Measurements from ENCODE around the gene DNAJC8.

Gene DNAJC8, protein sequence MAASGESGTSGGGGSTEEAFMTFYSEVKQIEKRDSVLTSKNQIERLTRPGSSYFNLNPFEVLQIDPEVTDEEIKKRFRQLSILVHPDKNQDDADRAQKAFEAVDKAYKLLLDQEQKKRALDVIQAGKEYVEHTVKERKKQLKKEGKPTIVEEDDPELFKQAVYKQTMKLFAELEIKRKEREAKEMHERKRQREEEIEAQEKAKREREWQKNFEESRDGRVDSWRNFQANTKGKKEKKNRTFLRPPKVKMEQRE

GRCh38 chr1:28232558-28233263 lies at the start of gene DNAJC8:
Gene DNAJC8 (minus strand): TSS chr1:28233029. CDS start chr1:28232998, 31 bp downstream.
- peaks cover 58% of the 10 kb centered on the region for H3K79me2 ChIP-seq (ENCODE audit: insufficient read depth, low read depth)
- peak within 1 kb of the TSS; percentile 85 for H3K9ac ChIP-seq
- H3K4me1 ChIP-seq (ENCODE audit: low read depth, poor library complexity, severe bottlenecking), result peaks cover 23% of the 10 kb centered on the region
- H3K27ac ChIP-seq, result peak within 1 kb of the TSS; percentile 47; the same call in 1 of the 2 replicates
- H2AFZ ChIP-seq (ENCODE audit: low read depth), result peak within 1 kb of the TSS; percentile 87
- peak within 1 kb of the TSS; percentile 78 for H3K4me3 ChIP-seq (IDR thresholded peaks at IDR 0.05; ENCODE audit: insufficient read depth, low read depth, low read length)
- H3K36me3 ChIP-seq (ENCODE audit: insufficient read depth), result peaks cover 8% of the 10 kb centered on the region; the same call in 1 of the 2 replicates
- H3K4me2 ChIP-seq, result peak within 1 kb of the TSS; percentile 98
- no peaks in the 10 kb centered on the region for H3K27me3 ChIP-seq (ENCODE audit: insufficient read depth, low read depth)
- H4K20me1 ChIP-seq (ENCODE audit: insufficient read depth), result no peaks in the 10 kb centered on the region
- TF ChIP-seq, protein P1, sequence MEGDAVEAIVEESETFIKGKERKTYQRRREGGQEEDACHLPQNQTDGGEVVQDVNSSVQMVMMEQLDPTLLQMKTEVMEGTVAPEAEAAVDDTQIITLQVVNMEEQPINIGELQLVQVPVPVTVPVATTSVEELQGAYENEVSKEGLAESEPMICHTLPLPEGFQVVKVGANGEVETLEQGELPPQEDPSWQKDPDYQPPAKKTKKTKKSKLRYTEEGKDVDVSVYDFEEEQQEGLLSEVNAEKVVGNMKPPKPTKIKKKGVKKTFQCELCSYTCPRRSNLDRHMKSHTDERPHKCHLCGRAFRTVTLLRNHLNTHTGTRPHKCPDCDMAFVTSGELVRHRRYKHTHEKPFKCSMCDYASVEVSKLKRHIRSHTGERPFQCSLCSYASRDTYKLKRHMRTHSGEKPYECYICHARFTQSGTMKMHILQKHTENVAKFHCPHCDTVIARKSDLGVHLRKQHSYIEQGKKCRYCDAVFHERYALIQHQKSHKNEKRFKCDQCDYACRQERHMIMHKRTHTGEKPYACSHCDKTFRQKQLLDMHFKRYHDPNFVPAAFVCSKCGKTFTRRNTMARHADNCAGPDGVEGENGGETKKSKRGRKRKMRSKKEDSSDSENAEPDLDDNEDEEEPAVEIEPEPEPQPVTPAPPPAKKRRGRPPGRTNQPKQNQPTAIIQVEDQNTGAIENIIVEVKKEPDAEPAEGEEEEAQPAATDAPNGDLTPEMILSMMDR (conservative IDR thresholded peaks at IDR 0.05; ENCODE audit: low read depth, low read length), result no peak

GRCh38 chr1:28281608-28282425 lies 49.0 kb upstream of the DNAJC8 start:
- Histone ChIP-seq H3K36me3 (ENCODE audit: insufficient read depth) (no peaks in the 10 kb centered on the region), H3K4me2 (no peak overlapping the region), H3K27me3 (ENCODE audit: insufficient read depth, low read depth) (no peaks in the 10 kb centered on the region), H4K20me1 (ENCODE audit: insufficient read depth) (no peaks in the 10 kb centered on the region), H3K4me1 (ENCODE audit: low read depth, poor library complexity, severe bottlenecking) (no peaks in the 10 kb centered on the region), H3K27ac (no peak overlapping the region), H3K4me3 (IDR thresholded peaks at IDR 0.05; ENCODE audit: insufficient read depth, low read depth, low read length) (no peak overlapping the region), H3K9ac (no peak overlapping the region), H3K79me2 (ENCODE audit: insufficient read depth, low read depth) (no peaks in the 10 kb centered on the region), H2AFZ (ENCODE audit: low read depth) (no peak overlapping the region)
- TF ChIP-seq, protein P1 (conservative IDR thresholded peaks at IDR 0.05; ENCODE audit: low read depth, low read length), result no peak

DNA sequence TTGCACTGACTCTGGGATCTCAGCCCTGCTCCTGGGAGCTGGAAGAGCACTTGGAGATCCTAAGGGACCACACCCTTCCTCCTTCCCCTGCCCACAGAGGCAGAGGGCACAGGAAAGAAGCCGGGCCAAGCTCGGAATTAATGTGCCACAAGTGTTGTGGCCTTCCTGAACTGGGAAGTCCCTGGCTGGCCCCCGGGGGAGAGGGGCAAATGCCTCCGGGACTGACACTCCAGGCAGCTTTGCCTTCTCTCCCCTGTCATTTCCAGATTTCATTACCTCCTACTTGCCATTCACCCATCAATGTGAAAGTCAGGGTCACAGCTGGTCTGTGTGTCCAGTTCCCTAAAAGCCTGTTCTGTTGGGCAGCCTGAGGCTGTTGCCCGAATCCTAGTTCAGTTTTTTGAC lies 48.1 kb upstream of the DNAJC8 start:
- no peaks in the 10 kb centered on the region for H3K36me3 ChIP-seq (ENCODE audit: insufficient read depth)
- TF ChIP-seq, protein P1 (conservative IDR thresholded peaks at IDR 0.05; ENCODE audit: low read depth, low read length), result no peak
- H4K20me1 ChIP-seq (ENCODE audit: insufficient read depth), result no peaks in the 10 kb centered on the region
- no peak overlapping the region for H3K4me3 ChIP-seq (IDR thresholded peaks at IDR 0.05; ENCODE audit: insufficient read depth, low read depth, low read length)
- no peak overlapping the region for H3K27ac ChIP-seq
- H3K4me1 ChIP-seq (ENCODE audit: low read depth, poor library complexity, severe bottlenecking), result no peaks in the 10 kb centered on the region
- no peaks in the 10 kb centered on the region for H3K27me3 ChIP-seq (ENCODE audit: insufficient read depth, low read depth)
- H3K4me2 ChIP-seq, result no peak overlapping the region
- H2AFZ ChIP-seq (ENCODE audit: low read depth), result no peak overlapping the region
- no peaks in the 10 kb centered on the region for H3K79me2 ChIP-seq (ENCODE audit: insufficient read depth, low read depth)
- H3K9ac ChIP-seq, result no peak overlapping the region

- Histone ChIP-seq H3K27ac (no peak overlapping the region), H3K27me3 (ENCODE audit: insufficient read depth, low read depth) (no peaks in the 10 kb centered on the region), H3K36me3 (ENCODE audit: insufficient read depth) (no peaks in the 10 kb centered on the region), H3K9ac (no peak overlapping the region), H3K4me1 (ENCODE audit: low read depth, poor library complexity, severe bottlenecking) (no peaks in the 10 kb centered on the region), H2AFZ (ENCODE audit: low read depth) (no peak overlapping the region), H3K4me3 (IDR thresholded peaks at IDR 0.05; ENCODE audit: insufficient read depth, low read depth, low read length) (no peak overlapping the region), H4K20me1 (ENCODE audit: insufficient read depth) (no peaks in the 10 kb centered on the region), H3K4me2 (no peak overlapping the region), H3K79me2 (ENCODE audit: insufficient read depth, low read depth) (no peaks in the 10 kb centered on the region)
- TF ChIP-seq, protein P1 (conservative IDR thresholded peaks at IDR 0.05; ENCODE audit: low read depth, low read length), result no peak
Observed at GRCh38 chr1:28280501-28280900, 47.7 kb upstream of the DNAJC8 start.
